GM23248 (cell line): ENCODE results near the gene FN3KRP. TPM values are rescaled to one million over a fixed set of nuclear protein-coding genes. Genes with fewer than 3 reads are reported as not detected.

Experiments
- DNase-seq: peaks from one replicate; pipeline ENCODE4 v3.0.0-alpha.2; 2015
- H2AFZ ChIP-seq: fragments of 200-600 bp; sonication (generic); 2 replicates; pipeline ENCODE4 v1.6.1; 2016; ENCODE audit warnings: antibody characterized with exemption
- H3F3A ChIP-seq: fragments of 200-600 bp; sonication (generic); 2 replicates; pipeline ENCODE4 v1.6.1; 2016; ENCODE audit warnings: mild to moderate bottlenecking, antibody characterized with exemption, mixed run types; ENCODE audit not compliant: insufficient read depth
- H3K27ac ChIP-seq: fragments of 200-600 bp; sonication (generic); 2 replicates; pipeline ENCODE4 v1.5.1; 2016; ENCODE audit warnings: mild to moderate bottlenecking
- H3K27me3 ChIP-seq: fragments of 200-600 bp; sonication (generic); replicated peaks from 2 replicates; pipeline ENCODE4 v1.6.1; 2016; ENCODE audit warnings: mild to moderate bottlenecking; ENCODE audit not compliant: insufficient read depth
- H3K36me3 ChIP-seq: fragments of 200-600 bp; sonication (generic); 2 replicates; pipeline ENCODE4 v1.6.1; 2016; ENCODE audit warnings: low read depth, mild to moderate bottlenecking
- H3K4me1 ChIP-seq: fragments of 200-600 bp; sonication (generic); 2 replicates; pipeline ENCODE4 v1.6.1; 2016; ENCODE audit warnings: mild to moderate bottlenecking; ENCODE audit not compliant: insufficient read depth
- H3K4me2 ChIP-seq: fragments of 200-600 bp; sonication (generic); one replicate; pipeline ENCODE4 v1.6.1; 2016; ENCODE audit warnings: mild to moderate bottlenecking; ENCODE audit not compliant: unreplicated experiment
- H3K4me3 ChIP-seq: fragments of 200-600 bp; sonication (generic); 2 replicates; pipeline ENCODE4 v1.5.1; 2016; ENCODE audit warnings: mild to moderate bottlenecking
- H3K79me2 ChIP-seq: fragments of 200-600 bp; sonication (generic); 2 replicates; pipeline ENCODE4 v1.6.1; 2016; ENCODE audit warnings: mild to moderate bottlenecking; ENCODE audit not compliant: insufficient read depth
- H3K9ac ChIP-seq: fragments of 200-600 bp; sonication (generic); 2 replicates; pipeline ENCODE4 v1.6.1; 2016; ENCODE audit warnings: mild to moderate bottlenecking
- H3K9me2 ChIP-seq: fragments of 200-600 bp; sonication (generic); 2 replicates; pipeline ENCODE4 v1.6.1; 2016; ENCODE audit warnings: mixed run types, mild to moderate bottlenecking, moderate library complexity; ENCODE audit not compliant: insufficient read depth
- H3K9me3 ChIP-seq: fragments of 200-600 bp; sonication (generic); one replicate; pipeline ENCODE4 v1.6.1; 2017; ENCODE audit warnings: low read depth
- H4K20me1 ChIP-seq: fragments of 200-600 bp; sonication (generic); 2 replicates; pipeline ENCODE4 v1.6.0; 2016; ENCODE audit not compliant: insufficient read depth
- EZH2 ChIP-seq: fragments of 200-600 bp; sonication (generic); IDR thresholded peaks from 2 replicates; pipeline ENCODE4 v1.6.1; 2018; ENCODE audit warnings: antibody characterized with exemption, mild to moderate bottlenecking; ENCODE audit not compliant: insufficient read depth, poor library complexity, severe bottlenecking
- EZH2phosphoT487 ChIP-seq: fragments of 200-600 bp; sonication (generic); IDR thresholded peaks from 2 replicates; pipeline ENCODE4 v1.6.1; 2018; ENCODE audit warnings: antibody characterized with exemption, moderate library complexity, mild to moderate bottlenecking, low read depth; ENCODE audit not compliant: insufficient read depth
- WGBS, 2 experiments: methylation state at CpG; one replicate each; pipeline ENCODE4 v1.1.6; 2015 to 2017; ENCODE audit warnings: low lambda C conversion rate in 2 of 2, low coverage in 1 of 2; ENCODE audit errors: missing lambda C conversion rate in 2 of 2; 5-methylcytosine and 5-hydroxymethylcytosine counted together
- in situ Hi-C: fragments of 300-500 bp; cut with MboI; formaldehyde crosslinking; loops from 2 replicates; pipeline ENCODE4 v1.15.0; 2020
- polyA plus RNA-seq: library from polyadenylated mRNA; unstranded; fragments of >200 nt; fragmentation: Nextera tagmentation; extraction: Ambion mirVana; gene quantifications from 2 replicates; pipeline ENCODE4 v1.2.1, GENCODE V29; 2016
- total RNA-seq: library from RNA; depleted of rRNA; stranded (reverse); fragments of >200 nt; shearing (Covaris generic); gene quantifications from 2 replicates; pipeline ENCODE4 v1.2.3, GENCODE V29; 2014

Gene FN3KRP
- total and polyA plus RNA-seq, 2 experiments from 2014 or later = 33.8 to 45.2 TPM

GRCh38 chr17:82754297-82755208 lies 38.0 kb downstream of the FN3KRP start:
- no peak overlapping the region for H2AFZ ChIP-seq
- no peak for DNase-seq
- H3K36me3 ChIP-seq = no peaks in the 10 kb centered on the region
- no peaks in the 10 kb centered on the region for H3K27me3 ChIP-seq
- no peak overlapping the region for H3K9ac ChIP-seq
- 85 to 87% methylated on average over 19 of the region's 19 CpGs for WGBS, 2 experiments
- H4K20me1 ChIP-seq = no peaks in the 10 kb centered on the region; the same call in 1 of the 2 replicates
- no peak overlapping the region for H3K27ac ChIP-seq
- H3K4me3 ChIP-seq = no peak overlapping the region
- H3K4me1 ChIP-seq = peaks cover 5% of the 10 kb centered on the region; the same call in 1 of the 2 replicates
- peaks cover 36% of the 10 kb centered on the region for H3K79me2 ChIP-seq
- no peaks in the 10 kb centered on the region for H3K9me3 ChIP-seq
- H3K9me2 ChIP-seq = no peaks in the 10 kb centered on the region
- TF ChIP-seq EZH2 (no peak), EZH2phosphoT487 (no peak)
- no peak overlapping the region for H3K4me2 ChIP-seq
- H3F3A ChIP-seq = no peaks in the 10 kb centered on the region
- in situ Hi-C loops = no loop called here

GRCh38 chr17:82756166-82756565 lies 39.7 kb downstream of the FN3KRP start:
- no peak for DNase-seq
- no peaks in the 10 kb centered on the region for H3F3A ChIP-seq
- no peak overlapping the region for H3K4me2 ChIP-seq
- H3K4me1 ChIP-seq = peaks cover 5% of the 10 kb centered on the region; the same call in 1 of the 2 replicates
- in situ Hi-C loops = no loop called here
- H3K9me2 ChIP-seq = no peaks in the 10 kb centered on the region
- WGBS, 2 experiments = 71 to 86% methylated on average over 5 to 7 of the region's 7 CpGs
- no peak overlapping the region for H3K4me3 ChIP-seq
- no peak for TF ChIP-seq EZH2
- TF ChIP-seq EZH2phosphoT487 = no peak
- no peak overlapping the region for H2AFZ ChIP-seq
- H3K9ac ChIP-seq = no peak overlapping the region
- no peaks in the 10 kb centered on the region for H3K27me3 ChIP-seq
- H3K36me3 ChIP-seq = no peaks in the 10 kb centered on the region
- H3K79me2 ChIP-seq = peaks cover 36% of the 10 kb centered on the region
- no peaks in the 10 kb centered on the region for H3K9me3 ChIP-seq
- H3K27ac ChIP-seq = no peak overlapping the region
- no peaks in the 10 kb centered on the region; the same call in 1 of the 2 replicates for H4K20me1 ChIP-seq

GRCh38 chr17:82765371-82765770 lies 48.9 kb downstream of the FN3KRP start:
- TF ChIP-seq EZH2phosphoT487 (no peak), EZH2 (no peak)
- Histone ChIP-seq H3K27me3 (no peaks in the 10 kb centered on the region), H3K9me2 (no peaks in the 10 kb centered on the region), H2AFZ (no peak overlapping the region), H3K4me1 (no peaks in the 10 kb centered on the region), H3K79me2 (no peaks in the 10 kb centered on the region), H3K9ac (no peak overlapping the region), H3K36me3 (peaks cover 6% of the 10 kb centered on the region; the same call in 1 of the 2 replicates), H4K20me1 (no peaks in the 10 kb centered on the region), H3K4me3 (no peak overlapping the region), H3K27ac (no peak overlapping the region), H3K4me2 (no peak overlapping the region), H3F3A (no peaks in the 10 kb centered on the region), H3K9me3 (no peaks in the 10 kb centered on the region)
- WGBS, 2 experiments = 81 to 82% methylated on average over 13 of the region's 13 CpGs
- in situ Hi-C loops = no loop called here
- DNase-seq = no peak

GRCh38 chr17:82767041-82767754 lies 50.7 kb downstream of the FN3KRP start:
- H3K9ac ChIP-seq = no peak overlapping the region
- H3K9me2 ChIP-seq = no peaks in the 10 kb centered on the region
- in situ Hi-C loops = no loop called here
- no peaks in the 10 kb centered on the region for H3K27me3 ChIP-seq
- no peaks in the 10 kb centered on the region for H3K79me2 ChIP-seq
- H3K36me3 ChIP-seq = peaks cover 6% of the 10 kb centered on the region; the same call in 1 of the 2 replicates
- no peak overlapping the region for H2AFZ ChIP-seq
- 74 to 82% methylated on average over 24 of the region's 24 CpGs for WGBS, 2 experiments
- TF ChIP-seq EZH2phosphoT487 = no peak
- TF ChIP-seq EZH2 = no peak
- H3K9me3 ChIP-seq = no peaks in the 10 kb centered on the region
- no peak overlapping the region for H3K4me2 ChIP-seq
- H3F3A ChIP-seq = no peaks in the 10 kb centered on the region
- no peaks in the 10 kb centered on the region for H4K20me1 ChIP-seq
- DNase-seq = peak; percentile 67
- no peak overlapping the region for H3K27ac ChIP-seq
- H3K4me1 ChIP-seq = no peaks in the 10 kb centered on the region; the same call in 1 of the 2 replicates
- no peak overlapping the region for H3K4me3 ChIP-seq
